ENCODE results near the gene FSIP1. TPM values are rescaled to one million over a fixed set of nuclear protein-coding genes. Genes with fewer than 3 reads are reported as not detected.

The FSIP1 gene
- polyA plus RNA-seq, 2 of the 4 experiments (the other 2 are of a cell fraction): 0.71 to 0.93 TPM

GRCh38 chr15:39661776-39662175 lies 120.9 kb downstream of the FSIP1 start:
- ATAC-seq: no peak
- CTCF ChIA-PET: interaction anchor here (1.8 kb wide), 1 partner anchor 24 kb away, joined by 8 read pairs; no protein-coding TSS in a partner anchor

GRCh38 chr15:39658740-39659139 lies 123.9 kb downstream of the FSIP1 start:
- no peak for DNase-seq (ENCODE audit: low read depth in 1 of 2, low spot score in 1 of 2)
- Histone ChIP-seq H3K9me3 (no peaks in the 10 kb centered on the region; the same call in 2 of the 3 replicates), H3K4me2 (no peak overlapping the region), H3K4me3 (no peak overlapping the region), H3K4me1 (no peaks in the 10 kb centered on the region), H3K27ac (no peak overlapping the region)
- 70% methylated on average over 3 of the region's 3 CpGs for WGBS (ENCODE audit: missing lambda C conversion rate)
- POLR2A ChIA-PET: no interaction called here
- no peak for FAIRE-seq
- no peak for TF ChIP-seq MAZ (IDR thresholded peaks at IDR 0.05; ENCODE audit: borderline replicate concordance, low read depth, low read length)
- no peak for ATAC-seq
- CTCF ChIA-PET: no interaction called here

More at GRCh38 chr15:39661776-39662175, 120.9 kb downstream of the FSIP1 start:
- Histone ChIP-seq H3K4me1 (peaks cover 11% of the 10 kb centered on the region; the same call in 1 of the 3 replicates), H3K4me3 (no peak overlapping the region), H3K27ac (no peak overlapping the region), H3K9me3 (no peaks in the 10 kb centered on the region; the same call in 2 of the 3 replicates), H3K4me2 (no peak overlapping the region)
- POLR2A ChIA-PET: no interaction called here
- DNase-seq (ENCODE audit: low read depth in 1 of 2, low spot score in 1 of 2): no peak
- TF ChIP-seq ZC3H11A (IDR thresholded peaks at IDR 0.05): no peak
- TF ChIP-seq E2F6 (IDR thresholded peaks at IDR 0.05; ENCODE audit: borderline replicate concordance, low read depth): no peak
- TF ChIP-seq EP300 (IDR thresholded peaks at IDR 0.05): no peak
- no peak for TF ChIP-seq FOSL2 (IDR thresholded peaks at IDR 0.05)
- no peak for TF ChIP-seq FOSL2 (CRISPR knock-in tag; IDR thresholded peaks at IDR 0.05)
- no peak for TF ChIP-seq USF2 (IDR thresholded peaks at IDR 0.05)
- no peak for TF ChIP-seq EHMT2 (IDR thresholded peaks at IDR 0.05; ENCODE audit: low read depth)
- TF ChIP-seq RFX5 (IDR thresholded peaks at IDR 0.05): no peak
- TF ChIP-seq REST (IDR thresholded peaks at IDR 0.05): no peak
- TF ChIP-seq HES2 (IDR thresholded peaks at IDR 0.05): no peak
- no peak for TF ChIP-seq TFCP2L1 (CRISPR knock-in tag; IDR thresholded peaks at IDR 0.05)
- no peak for TF ChIP-seq HOXA7 (CRISPR knock-in tag; IDR thresholded peaks at IDR 0.05)
- TF ChIP-seq ZSCAN20 (CRISPR knock-in tag; IDR thresholded peaks at IDR 0.05): no peak
- TF ChIP-seq NPAS2 (CRISPR knock-in tag; IDR thresholded peaks at IDR 0.05; ENCODE audit: borderline replicate concordance): no peak
- no peak for TF ChIP-seq MAFK (IDR thresholded peaks at IDR 0.05; ENCODE audit: partially characterized antibody)
- FAIRE-seq: no peak

- ChIA-PET CTCF (interaction anchor here (0.6 kb wide), 1 partner anchor 1155 kb away, joined by 3 read pairs; no protein-coding TSS in a partner anchor), POLR2A (no interaction called here)
- Histone ChIP-seq H3K9me3 (no peaks in the 10 kb centered on the region; the same call in 2 of the 3 replicates), H3K4me2 (no peak overlapping the region), H3K4me1 (no peaks in the 10 kb centered on the region), H3K27ac (no peak overlapping the region), H3K4me3 (no peak overlapping the region)
- WGBS (ENCODE audit: missing lambda C conversion rate): 48% methylated on average over 3 of the region's 3 CpGs
- ATAC-seq (no peak), DNase-seq (ENCODE audit: low read depth in 1 of 2, low spot score in 1 of 2) (no peak), FAIRE-seq (no peak)
- TF ChIP-seq FOXS1 (CRISPR knock-in tag; IDR thresholded peaks at IDR 0.05) (no peak), BCL3 (IDR thresholded peaks at IDR 0.05) (no peak), ZNF302 (CRISPR knock-in tag; IDR thresholded peaks at IDR 0.05) (no peak), RNF2 (IDR thresholded peaks at IDR 0.05; ENCODE audit: borderline replicate concordance, low read depth) (no peak), RAD21 (conservative IDR thresholded peaks at IDR 0.05 in 1 of 2, IDR thresholded peaks at IDR 0.05 in 1 of 2) (no peak), RFX5 (IDR thresholded peaks at IDR 0.05) (no peak), ATOH8 (CRISPR knock-in tag; IDR thresholded peaks at IDR 0.05; ENCODE audit: low read depth) (no peak), SREBF2 (IDR thresholded peaks at IDR 0.05) (no peak), REST (IDR thresholded peaks at IDR 0.05) (no peak)
These were observed 125.0 kb downstream of the FSIP1 start for GRCh38 chr15:39657668-39658067.
